Measurements from ENCODE around the gene EPDR1.
"Not testable (repeated sequence)": the region's sequence is repeated elsewhere in the genome, so short reads cannot be mapped to it uniquely, and the experiment has no call there.

Gene EPDR1

GRCh38 chr7:37943905-37944736 lies 23.7 kb downstream of the EPDR1 start:
- TF ChIP-seq CTCF (conservative IDR thresholded peaks at IDR 0.05; ENCODE audit: low read depth), result no peak
- H3K27ac ChIP-seq, result no peak overlapping the region
- POLR2A ChIA-PET (ENCODE audit: low non-redundant PET), result no interaction called here
- CTCF ChIA-PET, result no interaction called here
- DNase-seq (ENCODE audit: low spot score), result no peak

GRCh38 chr7:37944737-37945054 lies 24.3 kb downstream of the EPDR1 start:
- POLR2A ChIA-PET (ENCODE audit: low non-redundant PET), result no interaction called here
- no peak overlapping the region for H3K27ac ChIP-seq
- CTCF ChIA-PET, result no interaction called here
- DNase-seq (ENCODE audit: low spot score), result no peak
- no peak for TF ChIP-seq CTCF (conservative IDR thresholded peaks at IDR 0.05; ENCODE audit: low read depth)

GRCh38 chr7:37945336-37945735 lies 24.9 kb downstream of the EPDR1 start:
- no peak overlapping the region for H3K27ac ChIP-seq
- ChIA-PET CTCF (no interaction called here), POLR2A (ENCODE audit: low non-redundant PET) (no interaction called here)
- no peak for TF ChIP-seq CTCF (conservative IDR thresholded peaks at IDR 0.05; ENCODE audit: low read depth)
- DNase-seq (ENCODE audit: low spot score), result no peak

GRCh38 chr7:37947138-37947940 lies 26.9 kb downstream of the EPDR1 start:
- H3K27ac ChIP-seq, result no peak overlapping the region
- TF ChIP-seq CTCF (conservative IDR thresholded peaks at IDR 0.05; ENCODE audit: low read depth), result no peak
- POLR2A ChIA-PET (ENCODE audit: low non-redundant PET), result no interaction called here
- CTCF ChIA-PET, result interaction anchor here (0.7 kb wide), 1 partner anchor 1305 kb away, joined by 3 read pairs; no protein-coding TSS in a partner anchor
- DNase-seq (ENCODE audit: low spot score), result no peak

GRCh38 chr7:37947941-37948210 lies 27.4 kb downstream of the EPDR1 start:
- DNase-seq (ENCODE audit: low spot score), result no peak
- ChIA-PET POLR2A (ENCODE audit: low non-redundant PET) (no interaction called here), CTCF (interaction anchor here (0.6 kb wide), 1 partner anchor 928 kb away, joined by 3 read pairs; no protein-coding TSS in a partner anchor)
- no peak for TF ChIP-seq CTCF (conservative IDR thresholded peaks at IDR 0.05; ENCODE audit: low read depth)
- no peak overlapping the region for H3K27ac ChIP-seq

GRCh38 chr7:37952240-37952639 lies 31.8 kb downstream of the EPDR1 start:
- no peak for DNase-seq (ENCODE audit: low spot score)
- ChIA-PET CTCF (no interaction called here), POLR2A (ENCODE audit: low non-redundant PET) (no interaction called here)
- TF ChIP-seq CTCF (conservative IDR thresholded peaks at IDR 0.05; ENCODE audit: low read depth), result no peak
- no peak overlapping the region for H3K27ac ChIP-seq

- DNase-seq (ENCODE audit: low spot score); H3K27ac ChIP-seq; POLR2A ChIA-PET (ENCODE audit: low non-redundant PET); CTCF ChIA-PET: not testable (repeated sequence)
Measured at GRCh38 chr7:37954217-37954616, 33.8 kb downstream of the EPDR1 start.
